ENCODE data around the gene GTF2F1.

GRCh38 chr19:6425732-6426620 lies 33.0 kb upstream of the GTF2F1 start:
- TF ChIP-seq CTCF (IDR thresholded peaks at IDR 0.05 in 8 of 11, conservative IDR thresholded peaks at IDR 0.05 in 3 of 11) (peak in 1 of 11 experiments; percentile 12), POLR2AphosphoS5 (IDR thresholded peaks at IDR 0.05) (no peak)
